Natural killer cell treated with Interleukin-12 subunit alpha and Interleukin-12 subunit beta and Interleukin-15 and Interleukin-18, amount 100 ng/mL, for 72 hours (primary cell): ENCODE results near the gene MICU2. TPM values are rescaled to one million over a fixed set of nuclear protein-coding genes. Genes with fewer than 3 reads are reported as not detected.

Experiments
- ATAC-seq, 2 donors: fragments of 150-1000 bp; cut with Tn5 transposase in 1 of 2; sonication (Bioruptor Pico), chemical (Tn5 transposase) in 1 of 2; 2 replicates each; pipeline ENCODE4 v1.10.0; 2021
- DNase-seq: peaks from one replicate; pipeline ENCODE4 v3.0.0; 2022; ENCODE audit warnings: low spot score
- H3K27ac Mint-ChIP-seq, 2 donors: 1 replicate in 1 of 2; 2 replicates in 1 of 2; pipeline ENCODE4 v1.8.0; 2022; ENCODE audit warnings: mixed read lengths in 2 of 2, mild to moderate bottlenecking in 1 of 2, moderate library complexity in 1 of 2
- H3K27me3 Mint-ChIP-seq, 2 donors: 1 replicate in 1 of 2; 2 replicates in 1 of 2; pipeline ENCODE4 v1.8.0; 2022; ENCODE audit warnings: mixed read lengths in 2 of 2
- H3K36me3 Mint-ChIP-seq: one replicate; pipeline ENCODE4 v1.8.0; 2022; ENCODE audit warnings: mixed read lengths
- H3K4me1 Mint-ChIP-seq, 2 donors: 1 replicate in 1 of 2; 2 replicates in 1 of 2; pipeline ENCODE4 v1.8.0; 2022; ENCODE audit warnings: low read depth in 2 of 2, mixed read lengths in 2 of 2, mild to moderate bottlenecking in 1 of 2
- H3K4me3 Mint-ChIP-seq: one replicate; pipeline ENCODE4 v1.8.0; 2022; ENCODE audit warnings: mixed read lengths
- H3K9me3 Mint-ChIP-seq: 2 replicates; pipeline ENCODE4 v1.8.0; 2022; ENCODE audit warnings: mixed read lengths
- total RNA-seq, 2 donors: library from RNA; stranded (reverse); gene quantifications; one replicate each; pipeline ENCODE4 v1.2.3, GENCODE V29; 2022

Gene MICU2
- total RNA-seq, 2 donors from 2014 or later: 30.5 to 35.0 TPM

GRCh38 chr13:21443171-21443570, 160.8 kb downstream of the MICU2 start:
- H3K36me3 Mint-ChIP-seq: no peaks in the 10 kb centered on the region
- no peaks in the 10 kb centered on the region for H3K9me3 Mint-ChIP-seq
- DNase-seq (no peak), ATAC-seq (no peak)
- peaks cover 23 to 46% of the 10 kb centered on the region in 2 donors for H3K4me1 Mint-ChIP-seq
- no peaks in the 10 kb centered on the region for H3K27me3 Mint-ChIP-seq
- no peak overlapping the region for H3K4me3 Mint-ChIP-seq
- H3K27ac Mint-ChIP-seq: no peak overlapping the region

Other genes starting within 250 kb of the MICU2 start
- gene ZDHHC20, start 144.9 kb downstream of the MICU2 start, total RNA-seq: 10 to 100 TPM; 46.0 to 54.9 TPM
- under 1 TPM in 1 of 2 donors, not detected in 1; 0.29 TPM for gene FGF9, start 66.9 kb upstream of the MICU2 start, total RNA-seq